HK-2 (cell line): Measurements from ENCODE around the gene SPNS2.

Experiments
- DNase-seq: peaks from one replicate; pipeline ENCODE4 v3.0.0-alpha.2; 2018; ENCODE audit not compliant: unreplicated experiment

SPNS2 gene

DNA sequence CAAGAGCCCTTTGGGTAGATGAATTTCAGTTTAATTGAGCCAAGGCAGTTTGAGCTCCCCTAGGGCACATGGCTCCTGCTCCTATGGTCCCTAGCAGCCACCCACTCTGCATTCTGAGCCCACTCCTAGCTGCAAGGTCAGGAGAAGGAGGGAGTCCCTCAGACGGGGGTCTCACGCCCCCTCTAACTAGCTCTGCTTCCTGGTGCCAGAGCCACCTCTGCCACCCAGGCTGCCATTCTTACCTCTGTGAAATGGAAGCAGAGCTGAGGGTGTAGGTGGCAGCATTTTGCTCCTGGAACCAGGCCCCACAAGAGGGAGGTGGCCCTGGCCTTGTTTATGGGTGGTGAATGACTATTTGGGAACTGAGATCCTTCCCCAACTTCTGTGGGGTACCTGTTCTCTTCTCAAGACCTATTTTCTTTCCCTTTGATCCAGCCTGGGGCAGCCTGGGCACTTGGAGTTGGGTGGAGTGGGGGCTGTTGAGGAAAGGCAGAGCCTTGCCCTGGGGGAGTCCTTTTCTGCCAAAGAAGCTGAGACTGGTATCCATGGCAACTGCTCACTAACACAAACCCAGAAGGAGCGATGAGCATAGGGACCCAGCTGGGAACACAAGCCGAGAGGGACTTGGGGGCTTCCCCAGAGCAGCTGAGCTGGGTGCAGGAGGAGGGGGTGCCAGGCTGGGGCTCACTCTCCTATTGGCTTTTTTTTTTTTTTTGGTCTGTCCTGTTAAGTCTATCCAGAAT lies 4.8 kb downstream of the SPNS2 start:
- DNase-seq: no peak

DNA sequence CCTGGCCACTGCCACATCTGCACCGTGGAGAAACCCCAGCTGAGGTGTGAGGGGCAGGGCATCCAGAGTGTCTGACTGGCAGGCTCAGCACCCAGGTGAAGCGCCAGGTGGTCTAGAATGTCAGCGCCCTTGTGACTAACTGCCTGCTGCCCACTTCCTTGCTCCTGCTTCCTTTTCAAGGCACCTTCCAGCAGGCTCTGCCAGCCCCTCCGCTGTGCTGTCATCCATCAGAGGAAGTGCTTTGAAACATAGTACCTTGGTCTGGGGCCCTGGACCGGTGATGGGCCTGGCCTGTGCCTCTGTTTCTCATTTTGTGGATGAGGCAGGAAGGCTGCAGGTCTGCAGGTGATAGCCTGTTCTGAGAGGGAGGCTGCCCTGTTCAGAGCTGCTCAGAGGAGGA lies 5.5 kb downstream of the SPNS2 start:
- DNase-seq: no peak

DNA sequence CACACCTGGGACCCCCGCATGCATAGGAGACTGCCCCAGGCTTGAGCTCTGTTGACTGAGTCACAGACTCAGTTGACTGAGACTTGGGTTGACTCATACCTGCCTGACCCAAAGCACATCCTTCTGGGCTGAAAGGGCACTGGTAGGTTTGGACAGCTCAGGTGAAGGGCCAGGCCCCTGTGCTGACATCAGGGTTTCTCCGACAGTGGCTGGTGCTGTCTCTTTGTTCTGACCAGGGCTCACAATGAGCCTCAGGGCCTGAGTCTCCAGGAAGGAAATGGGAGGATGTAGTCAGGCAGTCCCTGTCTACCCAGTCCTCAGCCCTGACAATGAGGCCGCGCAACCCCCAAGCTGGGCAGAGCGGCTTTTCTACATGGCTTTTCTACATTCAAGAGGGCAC lies 6.5 kb downstream of the SPNS2 start:
- no peak for DNase-seq

DNA sequence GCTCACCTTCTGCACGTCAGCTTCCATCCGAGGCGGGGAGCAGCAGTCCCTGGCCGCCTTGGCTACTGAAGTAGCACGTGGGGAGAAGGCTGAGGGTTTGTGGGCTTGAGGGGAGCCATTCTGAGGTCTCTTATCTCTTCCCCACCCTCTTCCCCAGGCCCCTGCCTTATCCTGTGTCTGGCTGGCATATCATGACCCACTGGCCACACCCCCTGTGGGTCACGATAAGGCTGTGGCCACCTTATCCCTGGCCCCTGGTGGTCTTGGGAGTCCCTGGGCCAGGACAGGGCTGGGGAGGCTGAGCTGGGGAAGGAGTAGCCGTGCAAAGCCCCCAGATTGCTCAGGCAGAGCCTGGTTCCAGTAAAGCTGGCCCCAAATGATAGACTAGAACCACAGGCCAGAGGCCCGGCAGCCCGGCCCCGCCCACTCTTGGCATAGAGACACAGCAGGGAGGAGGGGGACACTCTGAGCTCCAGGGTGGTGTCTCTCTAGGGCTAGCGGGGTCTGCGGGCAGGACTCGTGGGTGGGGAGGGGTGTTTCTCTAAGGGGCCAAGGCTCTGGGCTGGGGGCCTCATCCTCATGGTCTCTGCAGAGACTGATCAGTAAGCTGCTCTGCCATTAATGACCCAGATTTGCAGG lies 7.6 kb downstream of the SPNS2 start:
- no peak for DNase-seq

DNA sequence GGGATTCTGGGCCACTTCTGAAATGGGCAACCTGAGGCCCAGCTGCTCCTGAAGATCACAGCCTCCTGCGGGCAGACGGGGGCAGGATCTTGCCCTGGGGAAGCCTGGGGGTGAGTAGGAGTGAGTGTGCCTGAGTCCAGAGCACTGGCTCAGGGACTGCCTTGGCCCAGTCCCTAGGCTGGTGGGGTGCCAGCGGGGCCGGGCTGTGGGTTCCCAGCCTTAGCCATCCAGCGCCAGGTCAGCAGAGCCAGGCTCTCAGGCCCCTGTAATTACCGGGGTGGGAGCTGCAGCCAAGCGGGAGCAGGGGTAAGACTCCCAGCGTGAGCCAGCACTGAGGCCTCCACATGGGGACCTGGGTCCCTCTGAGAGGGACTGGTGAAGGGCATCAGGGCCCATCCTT lies 8.2 kb downstream of the SPNS2 start:
- DNase-seq: no peak

DNA sequence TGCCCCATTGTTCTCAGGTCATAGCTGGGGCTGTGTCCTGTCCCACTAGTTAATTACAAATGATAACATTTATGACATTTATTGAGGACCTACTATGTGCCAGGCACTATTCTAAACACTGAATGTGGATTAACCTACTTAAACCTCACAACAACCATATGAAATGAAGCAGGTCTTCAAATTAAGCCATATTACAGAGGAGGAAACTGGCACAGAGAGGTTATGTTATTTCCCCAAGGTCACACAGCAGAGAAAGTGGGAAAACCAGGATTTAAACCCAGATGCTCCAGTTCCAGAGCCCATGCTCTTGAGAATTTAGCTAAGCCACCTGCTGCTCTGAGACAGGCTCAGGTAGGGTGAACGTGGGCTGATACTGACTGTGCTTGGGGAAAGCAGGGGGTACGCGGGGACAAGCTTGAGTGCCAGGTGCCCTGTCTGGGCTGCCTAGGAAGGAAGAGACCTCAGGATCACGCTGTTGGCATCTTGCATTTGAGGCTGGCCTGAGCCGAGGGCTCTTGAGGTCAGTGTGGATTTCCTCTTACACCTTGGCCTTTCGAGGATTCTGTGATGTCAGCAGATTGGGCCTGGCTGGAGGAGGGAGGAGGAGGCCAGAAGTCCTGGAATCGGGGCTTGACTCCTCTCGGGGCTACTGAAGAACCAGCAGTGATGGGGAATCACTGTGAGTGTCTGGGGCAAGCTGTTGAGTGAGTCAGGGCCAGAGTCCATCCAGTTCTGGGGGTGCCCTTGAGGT lies 8.9 kb downstream of the SPNS2 start:
- no peak for DNase-seq

- no peak for DNase-seq
These were observed 9.5 kb downstream of the SPNS2 start for GRCh38 chr17:4508207-4508606.

DNA sequence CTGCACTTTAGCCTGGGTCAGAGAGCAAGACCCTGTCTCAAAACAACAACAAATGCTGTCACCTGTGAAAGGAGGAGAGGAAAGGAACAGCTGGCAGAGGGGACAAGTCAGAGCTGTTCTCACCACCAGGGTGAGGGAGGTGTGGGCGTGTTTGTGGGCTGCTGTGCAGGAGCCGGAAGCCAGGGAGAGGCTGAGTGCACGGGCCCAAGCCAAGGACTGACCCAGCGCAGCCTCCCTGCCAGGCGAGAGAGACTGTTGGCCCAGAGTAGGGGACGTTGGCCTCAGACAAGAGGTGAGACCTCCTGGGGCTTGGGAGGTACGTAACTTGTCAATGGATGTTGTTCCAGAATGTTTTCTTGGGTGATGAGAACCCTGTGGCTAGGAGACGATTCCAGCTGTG lies 10.7 kb downstream of the SPNS2 start:
- no peak for DNase-seq

GRCh38 chr17:4509923-4510617 lies 11.4 kb downstream of the SPNS2 start:
- no peak for DNase-seq

DNA sequence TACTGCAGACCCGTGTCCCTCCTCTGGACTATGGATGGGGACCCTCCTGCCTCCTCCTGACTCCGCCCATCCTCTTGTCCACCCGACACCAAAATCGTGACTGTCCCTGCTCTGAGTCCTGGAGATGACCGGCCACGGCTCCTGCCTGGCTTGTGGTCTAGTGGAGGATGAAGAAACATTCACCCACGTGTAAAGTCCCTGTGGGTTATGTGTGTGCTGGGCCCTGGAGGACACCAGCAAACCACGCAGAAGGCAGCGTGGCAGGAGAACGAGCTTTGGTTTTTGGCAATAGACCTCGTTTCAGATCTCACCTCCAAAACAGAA lies 11.9 kb downstream of the SPNS2 start:
- DNase-seq: no peak

DNA sequence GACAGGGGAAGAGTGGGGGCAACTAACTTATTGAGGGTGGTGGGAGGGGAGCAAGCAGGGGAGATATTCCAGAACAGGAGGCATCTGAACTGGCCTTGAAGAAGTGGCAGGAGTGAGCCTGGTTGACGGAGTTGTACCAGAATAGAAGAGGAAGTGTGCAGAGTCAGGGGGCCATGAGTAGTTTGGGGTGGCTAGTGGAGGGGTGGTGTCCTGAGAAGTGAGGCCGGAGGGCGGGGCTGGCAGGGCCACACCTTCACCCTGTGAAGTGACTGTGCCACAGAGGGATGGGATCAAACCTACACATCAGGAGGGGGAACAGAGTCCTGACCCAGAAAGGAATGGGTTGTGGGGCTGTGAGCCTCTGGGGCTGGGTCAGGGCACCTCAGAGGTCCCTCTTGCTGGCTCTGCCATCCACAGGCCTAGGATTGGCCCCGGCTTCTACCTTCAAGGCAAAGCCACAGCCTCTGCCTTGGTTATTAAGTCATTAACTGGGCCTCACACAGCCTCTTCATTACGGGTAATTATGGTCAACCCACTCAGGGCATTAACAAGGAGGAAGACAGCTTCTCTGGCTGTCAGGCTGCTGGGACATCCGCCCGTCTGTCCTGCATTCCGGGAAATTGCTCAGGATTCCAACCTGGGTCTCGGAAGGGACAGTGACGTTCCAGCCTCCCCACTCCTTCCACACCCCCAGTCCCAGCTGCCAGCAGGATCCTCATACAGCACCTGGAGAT lies 12.7 kb downstream of the SPNS2 start:
- DNase-seq: no peak

GRCh38 chr17:4512156-4513112 lies 13.8 kb downstream of the SPNS2 start:
- DNase-seq: no peak

- DNase-seq: no peak
These were observed 14.7 kb downstream of the SPNS2 start for GRCh38 chr17:4513113-4514032.

DNA sequence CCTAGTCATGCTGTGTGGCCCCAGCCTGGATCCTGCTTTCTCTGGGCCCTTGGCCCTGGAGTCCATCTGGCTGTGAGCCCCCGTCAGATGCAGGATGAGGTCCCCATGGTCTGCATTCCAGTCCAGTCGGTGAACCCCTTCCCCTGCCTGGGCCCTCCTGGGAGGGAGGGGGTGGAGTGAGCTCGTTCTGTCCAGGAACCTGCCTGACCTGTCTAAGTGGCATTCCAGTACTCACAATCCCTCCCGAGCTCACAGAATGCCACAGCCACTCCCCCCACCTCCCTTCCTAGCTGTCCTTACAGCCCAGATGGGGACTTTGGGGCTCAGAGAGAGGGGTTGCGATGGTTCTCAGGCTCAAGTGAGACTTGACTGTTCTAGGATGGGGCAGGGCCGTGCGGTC lies 15.5 kb downstream of the SPNS2 start:
- DNase-seq: no peak

DNA sequence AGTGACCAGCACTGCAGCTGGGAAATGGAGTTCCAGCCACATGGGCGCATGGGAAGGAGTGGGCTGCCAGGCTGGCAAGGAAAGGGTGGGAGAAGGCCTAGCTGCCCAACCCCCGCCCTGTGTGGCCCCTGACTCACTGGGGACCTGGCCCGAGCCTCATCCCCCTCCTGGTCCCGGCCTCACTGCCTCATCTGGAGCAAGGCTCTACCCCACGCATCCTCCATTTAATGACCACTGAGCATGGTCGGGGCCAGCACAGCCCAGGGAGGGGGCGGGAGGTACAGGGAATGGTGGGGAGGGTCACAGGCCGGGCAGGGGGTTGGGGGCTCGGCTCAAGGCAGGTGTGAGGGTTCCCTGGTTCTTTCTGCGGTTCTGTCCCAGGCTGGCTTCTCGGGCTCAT lies 16.1 kb downstream of the SPNS2 start:
- DNase-seq: no peak

DNA sequence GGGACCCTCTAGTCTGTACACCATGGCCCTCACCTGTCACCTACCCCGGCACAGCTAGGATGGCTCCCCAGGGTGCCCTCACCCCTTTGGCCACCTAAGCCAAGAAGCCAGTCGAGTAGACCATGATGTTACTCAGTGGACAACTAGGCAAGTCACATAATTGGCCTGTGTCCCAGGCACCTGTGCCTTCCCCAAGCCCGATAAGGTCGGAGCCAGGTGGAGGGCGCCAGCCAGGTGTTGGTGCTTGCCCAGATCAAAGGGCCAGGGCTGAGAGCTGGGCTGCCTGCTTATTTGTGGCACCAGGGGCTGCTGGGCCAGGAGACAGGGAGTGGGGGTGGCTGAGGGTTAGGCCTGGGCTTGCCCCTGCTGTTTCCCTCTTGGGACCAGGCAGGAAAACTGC lies 16.8 kb downstream of the SPNS2 start:
- no peak for DNase-seq

- DNase-seq: no peak
These were observed 18.1 kb downstream of the SPNS2 start for GRCh38 chr17:4516735-4517134.

GRCh38 chr17:4518901-4519300 lies 20.2 kb downstream of the SPNS2 start:
- DNase-seq: no peak

- DNase-seq: no peak
These were observed 20.7 kb downstream of the SPNS2 start for GRCh38 chr17:4519361-4519788.
